GM12875 (cell line): ENCODE results near the gene THOP1.

Source experiments
- H3K4me3 ChIP-seq: one replicate; pipeline ENCODE4 v1.5.1; 2011; ENCODE audit warnings: low read depth, low read length, control low read depth
- TF ChIP-seq, protein P1 (sequence below): IDR thresholded peaks from 2 replicates; pipeline ENCODE4 v1.5.1; 2011; ENCODE audit warnings: low read depth, mild to moderate bottlenecking, control low read depth, inconsistent platforms, low read length, moderate library complexity, borderline replicate concordance; ENCODE audit not compliant: insufficient read depth

The THOP1 gene

DNA sequence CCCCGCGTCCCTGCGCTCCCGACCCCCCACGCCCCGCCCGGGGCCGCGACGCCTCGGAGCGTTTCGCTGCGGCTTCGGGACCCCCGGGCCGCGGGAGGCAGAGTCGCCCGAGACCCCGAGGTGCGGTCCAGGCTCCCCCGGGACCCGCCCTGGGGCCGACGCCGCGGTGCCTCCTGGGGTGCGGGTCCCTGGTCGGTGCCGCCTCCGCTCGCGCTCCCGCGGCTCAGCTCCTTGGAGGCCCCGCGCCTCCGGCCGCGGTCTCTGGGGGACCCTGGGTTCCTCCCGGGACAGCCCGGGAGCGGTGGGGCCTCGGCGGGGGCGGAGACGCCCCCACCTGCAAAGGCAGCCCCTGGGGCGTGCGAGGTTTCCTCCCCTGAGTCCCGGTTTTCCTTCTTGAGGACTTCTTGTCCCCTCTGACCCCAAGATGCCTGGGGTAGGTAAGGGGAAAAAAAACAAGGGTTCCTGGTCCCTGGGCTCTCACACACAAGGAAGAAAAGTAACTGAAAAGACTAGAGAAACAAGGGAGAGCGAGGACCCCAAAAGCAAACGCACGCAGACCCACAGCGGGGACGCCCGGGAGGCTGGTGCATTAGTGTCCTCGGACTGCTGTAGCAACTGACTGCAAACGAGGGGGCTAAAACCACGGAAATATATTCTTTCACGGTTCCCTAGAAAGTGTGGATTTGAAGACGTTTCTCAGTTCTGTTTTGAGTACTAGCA, 56.7 kb downstream of the THOP1 start:
- TF ChIP-seq, protein P1, sequence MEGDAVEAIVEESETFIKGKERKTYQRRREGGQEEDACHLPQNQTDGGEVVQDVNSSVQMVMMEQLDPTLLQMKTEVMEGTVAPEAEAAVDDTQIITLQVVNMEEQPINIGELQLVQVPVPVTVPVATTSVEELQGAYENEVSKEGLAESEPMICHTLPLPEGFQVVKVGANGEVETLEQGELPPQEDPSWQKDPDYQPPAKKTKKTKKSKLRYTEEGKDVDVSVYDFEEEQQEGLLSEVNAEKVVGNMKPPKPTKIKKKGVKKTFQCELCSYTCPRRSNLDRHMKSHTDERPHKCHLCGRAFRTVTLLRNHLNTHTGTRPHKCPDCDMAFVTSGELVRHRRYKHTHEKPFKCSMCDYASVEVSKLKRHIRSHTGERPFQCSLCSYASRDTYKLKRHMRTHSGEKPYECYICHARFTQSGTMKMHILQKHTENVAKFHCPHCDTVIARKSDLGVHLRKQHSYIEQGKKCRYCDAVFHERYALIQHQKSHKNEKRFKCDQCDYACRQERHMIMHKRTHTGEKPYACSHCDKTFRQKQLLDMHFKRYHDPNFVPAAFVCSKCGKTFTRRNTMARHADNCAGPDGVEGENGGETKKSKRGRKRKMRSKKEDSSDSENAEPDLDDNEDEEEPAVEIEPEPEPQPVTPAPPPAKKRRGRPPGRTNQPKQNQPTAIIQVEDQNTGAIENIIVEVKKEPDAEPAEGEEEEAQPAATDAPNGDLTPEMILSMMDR: no peak
- peak overlapping the region; percentile 54 for H3K4me3 ChIP-seq

DNA sequence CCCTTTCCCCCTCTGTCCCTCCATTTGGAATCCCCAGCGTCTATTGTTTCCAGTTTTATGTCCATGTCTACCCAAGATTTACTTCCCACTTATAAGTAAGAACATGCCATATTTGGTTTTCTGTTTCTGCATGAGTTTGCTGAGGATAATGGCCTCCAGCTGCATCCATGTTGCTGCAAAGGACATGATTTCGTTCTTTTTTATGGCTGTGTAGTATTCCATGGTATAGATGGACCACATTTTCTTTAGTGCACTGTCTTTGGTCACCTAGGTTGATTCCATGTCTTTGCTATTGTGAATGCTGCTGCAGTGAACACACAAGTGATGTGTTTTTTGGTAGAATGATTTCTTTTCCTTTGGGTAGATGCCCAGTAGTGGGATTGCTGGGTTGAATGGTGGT, 59.8 kb downstream of the THOP1 start:
- TF ChIP-seq, protein P1: no peak
- no peak overlapping the region for H3K4me3 ChIP-seq

DNA sequence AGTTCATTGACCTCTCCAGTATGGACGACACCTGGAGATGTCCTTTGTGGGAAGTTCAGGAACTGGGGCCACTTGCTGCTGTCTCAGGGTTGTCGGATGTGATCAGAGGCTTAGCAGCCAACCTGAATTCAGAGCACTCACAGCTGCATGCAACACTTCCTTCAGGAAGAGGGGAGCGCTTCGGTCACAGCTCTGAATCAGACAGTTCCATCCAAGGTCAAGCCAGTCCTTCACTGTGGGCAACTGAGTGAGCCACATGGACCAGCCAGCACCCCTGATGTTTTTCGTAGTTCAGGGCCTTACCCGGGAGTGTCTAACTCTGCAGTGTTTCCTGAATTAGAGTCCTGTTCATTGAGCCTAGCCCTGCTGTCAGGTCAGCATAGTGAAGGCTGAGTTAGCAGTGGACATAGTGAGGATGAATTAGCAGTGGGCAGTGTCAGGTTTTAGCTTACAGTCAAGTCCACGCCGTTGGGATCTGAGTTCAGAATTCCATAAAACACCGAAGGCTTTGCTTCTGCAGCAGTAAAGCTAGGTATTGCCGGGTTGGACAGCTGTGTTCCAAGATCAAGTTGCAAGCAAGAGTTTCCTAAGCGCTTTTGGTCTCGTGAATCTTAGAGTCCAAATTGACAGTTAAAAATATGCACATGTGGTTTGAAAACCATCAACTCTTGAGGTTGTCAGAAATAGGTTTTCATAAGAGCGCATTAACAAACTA, 61.0 kb downstream of the THOP1 start:
- TF ChIP-seq, protein P1: no peak
- no peak overlapping the region for H3K4me3 ChIP-seq

DNA sequence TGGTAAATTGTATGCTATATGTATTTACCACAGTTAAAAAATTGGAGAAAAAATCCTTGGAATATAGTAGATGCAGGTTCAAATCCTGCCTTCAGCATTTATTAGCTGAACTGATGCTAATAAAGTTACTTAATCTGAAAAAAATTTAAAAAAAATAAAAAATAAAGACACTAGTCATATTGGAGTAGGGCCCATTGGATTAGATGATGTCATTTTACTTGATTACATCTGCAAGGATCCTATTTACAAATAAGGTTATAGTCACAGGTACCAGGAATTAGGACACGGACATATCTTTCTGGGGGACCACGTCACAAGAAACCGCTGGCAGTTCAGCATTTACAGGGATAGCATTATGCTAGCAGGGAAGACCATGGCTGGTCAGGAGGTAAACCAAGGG, 62.2 kb downstream of the THOP1 start:
- TF ChIP-seq, protein P1: no peak
- H3K4me3 ChIP-seq: no peak overlapping the region

DNA sequence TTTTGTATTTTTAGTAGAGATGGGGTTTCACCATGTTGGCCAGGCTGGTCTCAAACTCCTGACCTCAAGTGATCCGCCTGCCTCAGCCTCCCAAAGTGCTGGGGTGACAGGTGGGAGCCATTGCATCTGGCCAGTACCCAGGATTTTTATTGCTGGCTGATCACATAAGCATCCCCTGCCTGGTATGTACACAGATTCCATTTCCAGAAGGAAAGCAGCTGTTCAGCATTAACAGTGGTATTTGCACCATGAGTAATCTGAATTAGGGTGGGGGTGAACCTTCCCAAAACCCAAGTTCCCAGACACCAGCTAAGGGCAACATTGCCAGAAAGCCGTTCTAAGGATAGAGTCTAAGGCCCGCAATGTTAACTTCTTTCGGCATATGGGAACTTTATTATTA, 63.3 kb downstream of the THOP1 start:
- no peak overlapping the region for H3K4me3 ChIP-seq
- TF ChIP-seq, protein P1: no peak

DNA sequence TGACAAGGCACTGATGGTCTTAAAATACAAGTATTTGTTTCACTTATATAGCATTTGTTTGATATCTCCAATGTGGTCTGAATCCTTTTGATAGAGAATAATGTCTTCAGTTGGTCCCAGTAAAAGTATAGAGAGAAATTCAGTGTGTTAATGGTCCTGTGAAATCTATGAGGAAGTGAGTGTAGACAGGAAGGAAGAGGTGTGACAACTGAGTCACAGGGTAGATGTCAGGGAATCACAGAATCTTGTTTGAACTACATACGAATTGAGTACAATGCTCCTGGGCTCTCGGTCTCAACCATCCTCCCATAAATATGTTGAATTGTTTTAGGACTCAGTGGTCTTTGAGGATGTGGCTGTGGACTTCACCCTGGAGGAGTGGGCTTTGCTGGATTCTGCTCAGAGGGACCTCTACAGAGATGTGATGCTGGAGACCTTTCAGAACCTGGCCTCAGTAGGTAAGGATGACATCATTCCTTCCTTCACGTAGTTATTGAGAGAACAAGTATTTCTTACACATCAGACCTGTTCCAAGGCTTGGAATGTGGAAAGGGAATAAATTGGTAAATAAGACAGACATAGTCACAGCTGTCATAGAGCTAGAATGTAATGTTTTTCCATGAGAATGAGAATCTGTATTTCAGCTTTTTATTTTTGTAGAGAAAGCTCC, 65.1 kb downstream of the THOP1 start:
- TF ChIP-seq, protein P1: no peak
- H3K4me3 ChIP-seq: no peak overlapping the region
